Osteoblast (primary cell): ENCODE data around the gene GYPA. TPM values are rescaled to one million over a fixed set of nuclear protein-coding genes. Genes with fewer than 3 reads are reported as not detected.
A peak's percentile ranks its signal among the peaks of the same experiment; 100 is the strongest.

Experiments used
- DNase-seq: peaks from one replicate; pipeline ENCODE4 v3.0.0; 2011; ENCODE audit warnings: low spot score, mixed read lengths; ENCODE audit not compliant: insufficient read length; ENCODE audit errors: missing footprints
- H2AFZ ChIP-seq: 2 replicates; pipeline ENCODE4 v1.6.0; 2011; ENCODE audit warnings: mild to moderate bottlenecking, low read length
- H3K27ac ChIP-seq: 2 replicates; pipeline ENCODE4 v1.5.1; 2011; ENCODE audit warnings: mild to moderate bottlenecking, low read depth, low read length, moderate library complexity
- H3K27me3 ChIP-seq: 2 replicates; pipeline ENCODE4 v1.6.0; 2012; ENCODE audit warnings: mild to moderate bottlenecking, control low read depth, inconsistent platforms, low read length, moderate library complexity; ENCODE audit not compliant: insufficient read depth
- H3K36me3 ChIP-seq: 2 replicates; pipeline ENCODE4 v1.5.1; 2011; ENCODE audit warnings: mild to moderate bottlenecking, low read length, control low read depth, moderate library complexity; ENCODE audit not compliant: insufficient read depth
- H3K4me1 ChIP-seq: 2 replicates; pipeline ENCODE4 v1.5.1; 2011; ENCODE audit warnings: mild to moderate bottlenecking, low read length, control low read depth, moderate library complexity; ENCODE audit not compliant: insufficient read depth
- H3K4me2 ChIP-seq: 2 replicates; pipeline ENCODE4 v1.6.0; 2011; ENCODE audit warnings: mild to moderate bottlenecking, low read length; ENCODE audit not compliant: insufficient read depth
- H3K4me3 ChIP-seq: fragments of 200-600 bp; sonication (generic); 3 replicates; pipeline ENCODE4 v1.5.1; 2012; ENCODE audit warnings: mild to moderate bottlenecking, low read length, inconsistent platforms; ENCODE audit not compliant: insufficient read depth
- H3K79me2 ChIP-seq: 2 replicates; pipeline ENCODE4 v1.6.0; 2012; ENCODE audit warnings: mild to moderate bottlenecking, low read length, control low read depth, inconsistent platforms; ENCODE audit not compliant: insufficient read depth
- H3K9me3 ChIP-seq: 2 replicates; pipeline ENCODE4 v1.5.1; 2011; ENCODE audit warnings: low read depth, low read length, control low read depth
- H4K20me1 ChIP-seq: 2 replicates; pipeline ENCODE4 v1.6.0; 2012; ENCODE audit warnings: mild to moderate bottlenecking, low read length, control low read depth; ENCODE audit not compliant: insufficient read depth
- CTCF ChIP-seq: IDR thresholded peaks from 2 replicates; pipeline ENCODE4 v1.5.1; 2011; ENCODE audit warnings: mild to moderate bottlenecking, low read depth, low read length, moderate library complexity; ENCODE audit errors: extremely low read depth
- total RNA-seq: library from RNA; depleted of rRNA; stranded (reverse); fragments of >200 nt; gene quantifications from 2 replicates; pipeline ENCODE4 v1.2.3, GENCODE V29; 2012

GYPA gene
- total RNA-seq, 1 donor: not detected

GRCh38 chr4:144176476-144176875 lies 36.0 kb upstream of the GYPA start:
- DNase-seq: no peak
- Histone ChIP-seq H3K4me2 (no peak overlapping the region), H3K9me3 (no peaks in the 10 kb centered on the region), H2AFZ (no peak overlapping the region), H3K4me3 (no peak overlapping the region), H3K79me2 (no peaks in the 10 kb centered on the region), H3K36me3 (no peaks in the 10 kb centered on the region), H3K4me1 (peaks cover 5% of the 10 kb centered on the region), H3K27ac (no peak overlapping the region), H3K27me3 (no peaks in the 10 kb centered on the region), H4K20me1 (no peaks in the 10 kb centered on the region)
- no peak for TF ChIP-seq CTCF

GRCh38 chr4:144174401-144175067 lies 34.0 kb upstream of the GYPA start:
- H3K36me3 ChIP-seq: no peaks in the 10 kb centered on the region
- H2AFZ ChIP-seq: peak overlapping the region; percentile 62
- TF ChIP-seq CTCF: peak; percentile 50
- DNase-seq: peak; percentile 19
- peaks cover 5% of the 10 kb centered on the region for H3K4me1 ChIP-seq
- peaks cover 2% of the 10 kb centered on the region for H3K27me3 ChIP-seq
- H3K4me3 ChIP-seq: no peak overlapping the region
- H3K4me2 ChIP-seq: no peak overlapping the region
- H3K9me3 ChIP-seq: no peaks in the 10 kb centered on the region
- H3K27ac ChIP-seq: no peak overlapping the region
- H3K79me2 ChIP-seq: no peaks in the 10 kb centered on the region
- no peaks in the 10 kb centered on the region for H4K20me1 ChIP-seq

GRCh38 chr4:144171697-144172096 lies 31.2 kb upstream of the GYPA start:
- Histone ChIP-seq H3K27ac (no peak overlapping the region), H3K27me3 (peaks cover 2% of the 10 kb centered on the region), H3K36me3 (no peaks in the 10 kb centered on the region), H3K4me1 (peaks cover 5% of the 10 kb centered on the region), H3K79me2 (no peaks in the 10 kb centered on the region), H4K20me1 (no peaks in the 10 kb centered on the region), H2AFZ (no peak overlapping the region), H3K4me3 (no peak overlapping the region), H3K4me2 (no peak overlapping the region), H3K9me3 (no peaks in the 10 kb centered on the region)
- no peak for TF ChIP-seq CTCF
- DNase-seq: no peak

GRCh38 chr4:144169211-144169610 lies 28.7 kb upstream of the GYPA start:
- Histone ChIP-seq H3K9me3 (no peaks in the 10 kb centered on the region), H3K4me3 (no peak overlapping the region), H3K4me2 (no peak overlapping the region), H3K36me3 (no peaks in the 10 kb centered on the region), H2AFZ (no peak overlapping the region), H4K20me1 (no peaks in the 10 kb centered on the region), H3K4me1 (no peaks in the 10 kb centered on the region), H3K79me2 (no peaks in the 10 kb centered on the region), H3K27me3 (peaks cover 2% of the 10 kb centered on the region), H3K27ac (no peak overlapping the region)
- no peak for TF ChIP-seq CTCF
- DNase-seq: no peak
